RWPE2 (cell line): Measurements from ENCODE around the gene NAA20.

ENCODE experiments used
- ATAC-seq: fragments of 200-7000 bp; cut with Tn5 transposase; 3 replicates; pipeline ENCODE4 v1.9.1; 2021; ENCODE audit warnings: low read depth
- DNase-seq: peaks from one replicate; pipeline ENCODE4 v3.0.0-alpha.2; 2020; ENCODE audit warnings: low spot score
- H3K27ac ChIP-seq: fragments of 450-650 bp; 2 replicates; pipeline ENCODE4 v1.5.1; 2017; ENCODE audit warnings: mild to moderate bottlenecking; ENCODE audit not compliant: poor library complexity, severe bottlenecking
- H3K27me3 ChIP-seq: fragments of 250-450 bp; sonication (Bioruptor Pico); 2 replicates; pipeline ENCODE4 v1.5.1; 2021; ENCODE audit warnings: mild to moderate bottlenecking, moderate library complexity; ENCODE audit not compliant: insufficient read depth, poor library complexity, severe bottlenecking
- H3K36me3 ChIP-seq: fragments of 250-450 bp; sonication (Bioruptor Pico); 2 replicates; pipeline ENCODE4 v1.5.1; 2020; ENCODE audit warnings: low read depth, mild to moderate bottlenecking, moderate library complexity
- H3K4me1 ChIP-seq: fragments of 250-450 bp; sonication (Bioruptor Pico); 2 replicates; pipeline ENCODE4 v1.5.1; 2021; ENCODE audit warnings: mild to moderate bottlenecking, moderate library complexity; ENCODE audit not compliant: insufficient read depth, poor library complexity, severe bottlenecking
- H3K4me3 ChIP-seq: fragments of 250-450 bp; sonication (Bioruptor Pico); 2 replicates; pipeline ENCODE4 v1.5.1; 2021; ENCODE audit warnings: mild to moderate bottlenecking, moderate library complexity; ENCODE audit not compliant: severe bottlenecking
- H3K9me3 ChIP-seq: fragments of 250-450 bp; sonication (Bioruptor Pico); 2 replicates; pipeline ENCODE4 v1.5.1; 2021; ENCODE audit warnings: mild to moderate bottlenecking, moderate library complexity; ENCODE audit not compliant: severe bottlenecking
- TF ChIP-seq, protein P1 (sequence below): fragments of 450-650 bp; IDR thresholded peaks from one replicate; pipeline ENCODE4 v1.5.1; 2017; ENCODE audit warnings: mild to moderate bottlenecking, moderate library complexity; ENCODE audit not compliant: poor library complexity, severe bottlenecking

NAA20 gene

GRCh38 chr20:20065361-20065760 lies 48.2 kb downstream of the NAA20 start:
- no peak for ATAC-seq
- Histone ChIP-seq H3K27ac (no peak overlapping the region), H3K36me3 (no peaks in the 10 kb centered on the region), H3K4me1 (no peaks in the 10 kb centered on the region), H3K27me3 (no peaks in the 10 kb centered on the region), H3K9me3 (no peaks in the 10 kb centered on the region), H3K4me3 (no peak overlapping the region)
- no peak for DNase-seq
- TF ChIP-seq, protein P1, sequence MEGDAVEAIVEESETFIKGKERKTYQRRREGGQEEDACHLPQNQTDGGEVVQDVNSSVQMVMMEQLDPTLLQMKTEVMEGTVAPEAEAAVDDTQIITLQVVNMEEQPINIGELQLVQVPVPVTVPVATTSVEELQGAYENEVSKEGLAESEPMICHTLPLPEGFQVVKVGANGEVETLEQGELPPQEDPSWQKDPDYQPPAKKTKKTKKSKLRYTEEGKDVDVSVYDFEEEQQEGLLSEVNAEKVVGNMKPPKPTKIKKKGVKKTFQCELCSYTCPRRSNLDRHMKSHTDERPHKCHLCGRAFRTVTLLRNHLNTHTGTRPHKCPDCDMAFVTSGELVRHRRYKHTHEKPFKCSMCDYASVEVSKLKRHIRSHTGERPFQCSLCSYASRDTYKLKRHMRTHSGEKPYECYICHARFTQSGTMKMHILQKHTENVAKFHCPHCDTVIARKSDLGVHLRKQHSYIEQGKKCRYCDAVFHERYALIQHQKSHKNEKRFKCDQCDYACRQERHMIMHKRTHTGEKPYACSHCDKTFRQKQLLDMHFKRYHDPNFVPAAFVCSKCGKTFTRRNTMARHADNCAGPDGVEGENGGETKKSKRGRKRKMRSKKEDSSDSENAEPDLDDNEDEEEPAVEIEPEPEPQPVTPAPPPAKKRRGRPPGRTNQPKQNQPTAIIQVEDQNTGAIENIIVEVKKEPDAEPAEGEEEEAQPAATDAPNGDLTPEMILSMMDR = no peak

DNA sequence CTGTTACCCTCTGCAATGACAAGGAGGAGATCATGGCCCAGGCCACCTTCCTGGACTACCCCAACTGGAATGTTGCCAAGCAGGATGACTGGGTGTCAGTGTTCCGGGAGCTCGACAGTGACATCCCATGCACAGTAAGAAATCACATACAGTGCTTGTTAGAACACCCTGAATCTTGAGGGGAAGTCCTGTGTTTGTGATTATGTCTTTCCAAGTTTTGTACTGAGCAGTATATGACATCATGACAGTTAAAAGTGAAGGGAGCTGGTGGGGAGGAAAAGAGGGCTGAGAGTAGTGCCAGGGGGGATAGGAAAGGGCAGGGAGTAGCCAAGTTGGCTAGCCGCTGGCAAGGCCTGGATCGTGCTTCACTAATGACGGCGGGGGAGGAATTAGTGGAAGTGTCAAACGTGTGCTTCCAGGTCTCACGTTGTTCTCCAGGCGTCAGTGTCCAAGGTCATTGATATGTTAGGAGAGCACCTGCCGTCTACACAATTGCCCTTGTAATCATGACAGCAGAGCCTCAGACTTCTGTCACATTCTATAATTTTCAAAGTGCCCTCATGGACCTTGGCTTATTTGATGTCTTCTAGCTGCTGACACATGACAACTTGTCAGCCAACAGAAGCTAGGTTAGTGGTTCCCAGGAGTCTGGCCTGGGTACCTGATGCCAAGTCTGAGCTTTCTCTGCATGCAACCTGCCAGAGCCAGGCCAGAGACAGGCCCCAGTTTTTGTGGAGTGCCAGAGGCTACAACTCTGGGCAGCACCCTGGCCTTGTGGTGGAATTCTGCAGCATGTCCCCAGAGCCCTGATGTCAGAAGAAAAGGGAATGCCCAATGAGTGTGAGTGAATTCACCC lies 53.9 kb downstream of the NAA20 start:
- H3K4me1 ChIP-seq = no peaks in the 10 kb centered on the region

GRCh38 chr20:20073801-20074371 lies 56.7 kb downstream of the NAA20 start:
- Histone ChIP-seq H3K36me3 (no peaks in the 10 kb centered on the region), H3K27ac (no peak overlapping the region), H3K9me3 (no peaks in the 10 kb centered on the region), H3K4me1 (no peaks in the 10 kb centered on the region), H3K27me3 (no peaks in the 10 kb centered on the region), H3K4me3 (no peak overlapping the region)
- ATAC-seq = no peak
- TF ChIP-seq, protein P1 = no peak
- DNase-seq = no peak

More for the DNA sequence above, 53.9 kb downstream of the NAA20 start:
- no peaks in the 10 kb centered on the region for H3K36me3 ChIP-seq
- no peak overlapping the region for H3K27ac ChIP-seq
- no peak overlapping the region for H3K4me3 ChIP-seq
- no peak for DNase-seq
- TF ChIP-seq, protein P1 = no peak
- H3K9me3 ChIP-seq = no peaks in the 10 kb centered on the region
- no peak for ATAC-seq
- no peaks in the 10 kb centered on the region for H3K27me3 ChIP-seq

DNA sequence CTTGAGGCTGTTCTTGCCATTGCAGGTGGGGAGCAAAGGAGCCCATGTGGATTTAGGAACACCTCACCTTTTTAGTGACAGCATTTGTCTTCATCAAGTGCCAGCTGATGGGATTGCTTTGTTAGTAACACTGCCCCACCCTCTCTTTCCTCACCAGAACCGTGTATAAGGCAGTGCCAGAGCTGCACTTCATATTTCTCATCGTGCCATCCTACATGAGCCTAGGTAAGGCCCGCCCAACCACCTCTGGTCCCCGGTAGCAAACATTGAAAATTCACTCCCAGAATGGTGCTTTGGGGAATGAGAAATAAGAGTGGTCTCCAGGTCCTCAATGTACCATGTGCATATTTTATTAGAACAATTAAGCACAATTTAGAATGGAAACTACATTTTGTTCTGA lies 57.9 kb downstream of the NAA20 start:
- H3K4me1 ChIP-seq = no peaks in the 10 kb centered on the region
- DNase-seq (no peak), ATAC-seq (no peak)
- H3K4me3 ChIP-seq = no peak overlapping the region
- TF ChIP-seq, protein P1 = no peak
- H3K27me3 ChIP-seq = no peaks in the 10 kb centered on the region
- no peaks in the 10 kb centered on the region for H3K9me3 ChIP-seq
- H3K27ac ChIP-seq = no peak overlapping the region
- H3K36me3 ChIP-seq = no peaks in the 10 kb centered on the region
